ENCODE data around the gene ANXA2.

Gene ANXA2

GRCh38 chr15:60323322-60323721 is 74.5 kb downstream of the ANXA2 start:
- no peak overlapping the region for H3K4me3 ChIP-seq (ENCODE audit: low read length)
- DNase-seq (ENCODE audit: low read depth), result no peak
- no peak for TF ChIP-seq CTCF (conservative IDR thresholded peaks at IDR 0.05; ENCODE audit: low read depth, low read length)

GRCh38 chr15:60320365-60320764 is 77.4 kb downstream of the ANXA2 start:
- DNase-seq (ENCODE audit: low read depth), result no peak
- no peak for TF ChIP-seq CTCF (conservative IDR thresholded peaks at IDR 0.05; ENCODE audit: low read depth, low read length)
- no peak overlapping the region for H3K4me3 ChIP-seq (ENCODE audit: low read length)

GRCh38 chr15:60318216-60318867 is 79.4 kb downstream of the ANXA2 start:
- TF ChIP-seq CTCF (conservative IDR thresholded peaks at IDR 0.05; ENCODE audit: low read depth, low read length), result no peak
- no peak overlapping the region for H3K4me3 ChIP-seq (ENCODE audit: low read length)

GRCh38 chr15:60316961-60317360 is 80.8 kb downstream of the ANXA2 start:
- no peak for TF ChIP-seq CTCF (conservative IDR thresholded peaks at IDR 0.05; ENCODE audit: low read depth, low read length)
- DNase-seq (ENCODE audit: low read depth), result no peak
- H3K4me3 ChIP-seq (ENCODE audit: low read length), result no peak overlapping the region

More at GRCh38 chr15:60318216-60318867, 79.4 kb downstream of the ANXA2 start:
- no peak for DNase-seq (ENCODE audit: low read depth)

- no peak for DNase-seq (ENCODE audit: low read depth)
- no peak overlapping the region for H3K4me3 ChIP-seq (ENCODE audit: low read length)
- no peak for TF ChIP-seq CTCF (conservative IDR thresholded peaks at IDR 0.05; ENCODE audit: low read depth, low read length)
Measured at GRCh38 chr15:60315878-60316277, 81.9 kb downstream of the ANXA2 start.

GRCh38 chr15:60313906-60314305 is 83.9 kb downstream of the ANXA2 start:
- TF ChIP-seq CTCF (conservative IDR thresholded peaks at IDR 0.05; ENCODE audit: low read depth, low read length), result no peak
- H3K4me3 ChIP-seq (ENCODE audit: low read length), result no peak overlapping the region
- no peak for DNase-seq (ENCODE audit: low read depth)

GRCh38 chr15:60307034-60307433 is 90.8 kb downstream of the ANXA2 start:
- no peak for DNase-seq (ENCODE audit: low read depth)
- TF ChIP-seq CTCF (conservative IDR thresholded peaks at IDR 0.05; ENCODE audit: low read depth, low read length), result no peak
- H3K4me3 ChIP-seq (ENCODE audit: low read length), result no peak overlapping the region

Measured in retinal pigment epithelial cell (primary cell).